IPS DF 4.7 (cell line): ENCODE results near the gene NRBP1.

ENCODE experiments used
- DNase-seq: peaks from one replicate; pipeline ENCODE4 v3.0.0-alpha.2; 2013; ENCODE audit warnings: low spot score; ENCODE audit errors: extremely low read depth

Gene NRBP1

GRCh38 chr2:27489498-27490397, 61.3 kb downstream of the NRBP1 start, which contains the start of gene IFT172:
TSS of gene IFT172 (minus strand) at chr2:27489743. CDS start at chr2:27489653, 90 bp downstream.
- peak; percentile 96 for DNase-seq
